ENCODE results near the gene FARS2.

FARS2 gene

GRCh38 chr6:5455142-5455541 lies 193.8 kb downstream of the FARS2 start:
- DNase-seq (ENCODE audit: extremely low read depth, low read depth) = no peak
- no peak overlapping the region for H3K4me3 ChIP-seq (replicated peaks; ENCODE audit: low read depth, low read length)
- no peak for TF ChIP-seq CTCF (IDR thresholded peaks at IDR 0.05; ENCODE audit: low read depth, low read length, missing control alignments)

- no peak for DNase-seq (ENCODE audit: extremely low read depth, low read depth)
- TF ChIP-seq CTCF (IDR thresholded peaks at IDR 0.05; ENCODE audit: low read depth, low read length, missing control alignments) = no peak
- no peak overlapping the region for H3K4me3 ChIP-seq (replicated peaks; ENCODE audit: low read depth, low read length)
Observed at GRCh38 chr6:5457041-5457440, 195.7 kb downstream of the FARS2 start.

GRCh38 chr6:5457983-5458683 lies 196.8 kb downstream of the FARS2 start:
- TF ChIP-seq CTCF (IDR thresholded peaks at IDR 0.05; ENCODE audit: low read depth, low read length, missing control alignments) = no peak
- DNase-seq (ENCODE audit: extremely low read depth, low read depth) = no peak
- H3K4me3 ChIP-seq (replicated peaks; ENCODE audit: low read depth, low read length) = no peak overlapping the region

- no peak for TF ChIP-seq CTCF (IDR thresholded peaks at IDR 0.05; ENCODE audit: low read depth, low read length, missing control alignments)
- no peak for DNase-seq (ENCODE audit: extremely low read depth, low read depth)
- H3K4me3 ChIP-seq (replicated peaks; ENCODE audit: low read depth, low read length) = no peak overlapping the region
Observed at GRCh38 chr6:5459346-5459745, 198.0 kb downstream of the FARS2 start.

GRCh38 chr6:5461365-5461764 lies 200.1 kb downstream of the FARS2 start:
- DNase-seq (ENCODE audit: extremely low read depth, low read depth) = no peak
- TF ChIP-seq CTCF (IDR thresholded peaks at IDR 0.05; ENCODE audit: low read depth, low read length, missing control alignments) = no peak
- no peak overlapping the region for H3K4me3 ChIP-seq (replicated peaks; ENCODE audit: low read depth, low read length)

GRCh38 chr6:5462856-5463255 lies 201.5 kb downstream of the FARS2 start:
- H3K4me3 ChIP-seq (replicated peaks; ENCODE audit: low read depth, low read length) = no peak overlapping the region
- TF ChIP-seq CTCF (IDR thresholded peaks at IDR 0.05; ENCODE audit: low read depth, low read length, missing control alignments) = no peak
- DNase-seq (ENCODE audit: extremely low read depth, low read depth) = no peak

- no peak overlapping the region for H3K4me3 ChIP-seq (replicated peaks; ENCODE audit: low read depth, low read length)
- no peak for DNase-seq (ENCODE audit: extremely low read depth, low read depth)
Observed at GRCh38 chr6:5463690-5464089, 202.4 kb downstream of the FARS2 start.

More at GRCh38 chr6:5463690-5464089, 202.4 kb downstream of the FARS2 start:
- TF ChIP-seq CTCF (IDR thresholded peaks at IDR 0.05; ENCODE audit: low read depth, low read length, missing control alignments) = no peak
